Common myeloid progenitor, CD34-positive (primary cell): ENCODE results near the gene SCAANT1.
A peak's percentile ranks its signal among the peaks of the same experiment; 100 is the strongest.

Source experiments
- CTCF ChIA-PET: fragments of 350-600 bp; sonication (Branson Sonifier 250); formaldehyde crosslinking; loops from one replicate; lab custom pipeline; 2021; ENCODE audit warnings: antibody characterized with exemption; lab: Charles Lee
- POLR2A ChIA-PET: fragments of 350-600 bp; sonication (Branson Sonifier 250); formaldehyde crosslinking; loops from one replicate; lab custom pipeline; 2021; ENCODE audit warnings: antibody characterized with exemption; lab: Charles Lee
- DNase-seq, 3 donors: peaks; one replicate each; pipeline versions ENCODE4 v3.0.0 to v3.0.0-alpha.2; 2013
- H3K27ac ChIP-seq, 2 experiments: 1 replicate in 1 of 2; 2 replicates in 1 of 2; pipeline ENCODE4 v1.7.0; 2013; ENCODE audit warnings: inconsistent platforms in 2 of 2, low read length in 2 of 2, mild to moderate bottlenecking in 2 of 2, low read depth in 1 of 2, moderate library complexity in 1 of 2; ENCODE audit not compliant: severe bottlenecking in 2 of 2, insufficient read depth in 1 of 2, poor library complexity in 1 of 2
- H3K27me3 ChIP-seq, 5 experiments: replicated peaks in 2 of 5; 1 replicate in 3 of 5; 2 replicates in 2 of 5; pipeline versions ENCODE4 v1.6.1 to v1.7.0; 2013; ENCODE audit warnings: low read length in 4 of 5, mild to moderate bottlenecking in 2 of 5, moderate library complexity in 2 of 5, inconsistent platforms in 1 of 5; ENCODE audit not compliant: insufficient read depth in 5 of 5, control insufficient read depth in 4 of 5
- H3K36me3 ChIP-seq, 4 experiments: 1 replicate in 2 of 4; 2 replicates in 2 of 4; pipeline versions ENCODE4 v1.6.1 to v1.7.0; 2013; ENCODE audit warnings: low read length in 3 of 4, control low read depth in 1 of 4, mild to moderate bottlenecking in 1 of 4; ENCODE audit not compliant: control insufficient read depth in 4 of 4, insufficient read depth in 4 of 4
- H3K4me1 ChIP-seq, 4 experiments: 1 replicate in 3 of 4; 2 replicates in 1 of 4; pipeline versions ENCODE4 v1.6.1 to v1.7.1; 2013; ENCODE audit warnings: low read length in 3 of 4, mild to moderate bottlenecking in 3 of 4, control low read depth in 1 of 4, inconsistent platforms in 1 of 4, moderate library complexity in 1 of 4; ENCODE audit not compliant: control insufficient read depth in 4 of 4, insufficient read depth in 4 of 4; ENCODE audit errors: control extremely low read depth in 1 of 4
- H3K4me3 ChIP-seq, 7 experiments: 1 replicate in 4 of 7; 2 replicates in 3 of 7; pipeline versions ENCODE4 v1.5.1 to v1.7.0; 2013; ENCODE audit warnings: mild to moderate bottlenecking in 7 of 7, low read length in 6 of 7, moderate library complexity in 6 of 7, inconsistent platforms in 2 of 7, low read depth in 2 of 7, control low read depth in 1 of 7; ENCODE audit not compliant: insufficient read depth in 4 of 7, control insufficient read depth in 1 of 7; ENCODE audit errors: extremely low read depth in 1 of 7
- H3K9me3 ChIP-seq, 5 experiments: 1 replicate in 4 of 5; 2 replicates in 1 of 5; pipeline versions ENCODE4 v1.6.1 to v1.7.1; 2013; ENCODE audit warnings: low read length in 4 of 5, mild to moderate bottlenecking in 2 of 5, inconsistent platforms in 1 of 5, low read depth in 1 of 5, moderate library complexity in 1 of 5; ENCODE audit not compliant: control insufficient read depth in 4 of 5, insufficient read depth in 2 of 5; ENCODE audit errors: control extremely low read depth in 1 of 5
- WGBS: methylation state at CpG from one replicate; pipeline ENCODE4 v1.1.5; 2013; ENCODE audit not compliant: insufficient coverage; 5-methylcytosine and 5-hydroxymethylcytosine counted together

SCAANT1 gene

DNA sequence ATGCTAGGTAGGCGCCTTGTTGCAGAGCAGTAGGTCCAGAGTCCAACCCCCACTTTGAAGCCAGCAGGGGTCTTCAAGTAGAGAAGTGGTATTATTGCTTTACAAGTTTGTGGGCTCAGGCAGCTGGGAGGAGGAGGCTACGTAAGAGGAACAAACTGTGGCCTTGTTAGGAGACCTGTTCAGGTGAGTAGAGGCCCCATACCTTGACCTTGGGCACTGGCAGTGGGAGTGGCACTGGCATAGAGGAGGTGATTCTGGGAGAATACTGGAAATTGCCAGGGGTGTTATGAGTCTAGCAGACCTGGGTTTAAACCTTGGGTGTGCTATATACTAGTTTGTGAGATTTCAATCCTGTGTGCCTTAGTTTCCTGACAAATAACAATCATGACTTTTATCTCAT lies 34.6 kb upstream of the SCAANT1 start:
- no peaks in the 10 kb centered on the region for H3K9me3 ChIP-seq
- peaks cover 0 to 12% (median 4%) of the 10 kb centered on the region in 4 experiments for H3K36me3 ChIP-seq
- WGBS = 90% methylated on average over 2 of the region's 2 CpGs
- no peaks in the 10 kb centered on the region for H3K27me3 ChIP-seq
- H3K4me3 ChIP-seq = no peak overlapping the region
- POLR2A ChIA-PET = no interaction called here
- peaks cover 0 to 2% (median 0%) of the 10 kb centered on the region in 4 experiments for H3K4me1 ChIP-seq
- H3K27ac ChIP-seq = no peak overlapping the region
- CTCF ChIA-PET = interaction anchor here (0.5 to 2.0 kb wide), 4 partner anchors 13 to 1390 kb away, joined by 4 to 5 read pairs (median 4); no protein-coding TSS in a partner anchor
- DNase-seq = no peak

GRCh38 chr3:63945558-63946096 lies 33.4 kb upstream of the SCAANT1 start:
- H3K4me1 ChIP-seq = no peaks in the 10 kb centered on the region
- no peaks in the 10 kb centered on the region for H3K9me3 ChIP-seq
- ChIA-PET POLR2A (no interaction called here), CTCF (interaction anchor here (1.2 to 2.0 kb wide), 5 partner anchors 12 to 49 kb away, joined by 3 to 6 read pairs (median 4); no protein-coding TSS in a partner anchor)
- H3K27ac ChIP-seq = no peak overlapping the region
- 100% methylated on average over 2 of the region's 3 CpGs for WGBS
- H3K36me3 ChIP-seq = peaks cover 0 to 14% (median 6%) of the 10 kb centered on the region in 4 experiments
- H3K27me3 ChIP-seq = no peaks in the 10 kb centered on the region
- H3K4me3 ChIP-seq = no peak overlapping the region
- no peak for DNase-seq

- Histone ChIP-seq H3K4me3 (no peak overlapping the region), H3K27me3 (no peaks in the 10 kb centered on the region), H3K36me3 (peaks cover 0 to 25% (median 10%) of the 10 kb centered on the region in 4 experiments), H3K9me3 (no peaks in the 10 kb centered on the region), H3K27ac (no peak overlapping the region), H3K4me1 (no peaks in the 10 kb centered on the region)
- DNase-seq = no peak
- ChIA-PET POLR2A (no interaction called here), CTCF (interaction anchor here (1.0 to 1.3 kb wide), 3 partner anchors 14 to 46 kb away, joined by 3 to 5 read pairs (median 3); no protein-coding TSS in a partner anchor)
Measured at GRCh38 chr3:63943678-63944077, 31.5 kb upstream of the SCAANT1 start.

GRCh38 chr3:63942528-63942927 lies 30.3 kb upstream of the SCAANT1 start:
- H3K4me3 ChIP-seq = no peak overlapping the region
- H3K9me3 ChIP-seq = no peaks in the 10 kb centered on the region
- DNase-seq = no peak
- ChIA-PET CTCF (interaction anchor here (2.8 kb wide), 1 partner anchor 8 kb away, joined by 6 read pairs; no protein-coding TSS in a partner anchor), POLR2A (no interaction called here)
- H3K4me1 ChIP-seq = peaks cover 2 to 9% (median 4%) of the 10 kb centered on the region in 4 experiments
- peaks cover 0 to 25% (median 11%) of the 10 kb centered on the region in 4 experiments for H3K36me3 ChIP-seq
- H3K27ac ChIP-seq = no peak overlapping the region
- no peaks in the 10 kb centered on the region for H3K27me3 ChIP-seq

GRCh38 chr3:63940389-63940757 lies 28.2 kb upstream of the SCAANT1 start:
- no peak overlapping the region for H3K27ac ChIP-seq
- H3K27me3 ChIP-seq = no peaks in the 10 kb centered on the region
- POLR2A ChIA-PET = no interaction called here
- no CpG with 5 or more reads among the region's 4 CpGs for WGBS
- peaks cover 2 to 21% (median 8%) of the 10 kb centered on the region in 4 experiments for H3K4me1 ChIP-seq
- DNase-seq = no peak
- H3K4me3 ChIP-seq = no peak overlapping the region
- CTCF ChIA-PET = interaction anchor here (2.8 kb wide), 1 partner anchor 11 kb away, joined by 6 read pairs; no protein-coding TSS in a partner anchor
- H3K36me3 ChIP-seq = peaks cover 0 to 32% (median 10%) of the 10 kb centered on the region in 4 experiments
- H3K9me3 ChIP-seq = no peaks in the 10 kb centered on the region

- POLR2A ChIA-PET = no interaction called here
- peak in 1 of 3 donors; percentile 39 for DNase-seq
- H3K4me1 ChIP-seq = peaks cover 7 to 34% (median 28%) of the 10 kb centered on the region in 4 experiments
- H3K27me3 ChIP-seq = no peaks in the 10 kb centered on the region
- CTCF ChIA-PET = interaction anchor here (0.8 to 2.3 kb wide), 7 partner anchors 9 to 38 kb away, joined by 3 to 9 read pairs (median 4); partner anchors contain the start of gene SCAANT1
- WGBS = 100% methylated on average over 1 of the region's 6 CpGs
- peaks cover 0 to 31% (median 5%) of the 10 kb centered on the region in 4 experiments for H3K36me3 ChIP-seq
- no peaks in the 10 kb centered on the region for H3K9me3 ChIP-seq
- H3K4me3 ChIP-seq = no peak overlapping the region
- no peak overlapping the region for H3K27ac ChIP-seq
Measured at GRCh38 chr3:63937661-63938651, 25.8 kb upstream of the SCAANT1 start.
